Spleen (tissue), 7 donors: Measurements from ENCODE around the gene SLC47A2.

Experiments used
- CTCF ChIP-seq, 11 experiments: fragments of 200-600 bp in 7 of 11; fragments of 450-650 bp in 4 of 11; sonication (generic) in 4 of 11; IDR thresholded peaks in 8 of 11; conservative IDR thresholded peaks in 3 of 11; 1 replicate in 7 of 11; 2 replicates in 4 of 11; pipeline versions ENCODE4 v1.4.0 to v1.8.0; 2016 to 2021; ENCODE audit warnings: antibody characterized with exemption in 11 of 11, inconsistent platforms in 4 of 11, mild to moderate bottlenecking in 1 of 11
- POLR2A ChIP-seq, 3 donors: fragments of 450-650 bp; IDR thresholded peaks; one replicate each; pipeline ENCODE4 v1.5.1; 2017; ENCODE audit warnings: antibody characterized with exemption in 3 of 3, mild to moderate bottlenecking in 1 of 3
- POLR2AphosphoS5 ChIP-seq, 3 donors: sonication (generic); formaldehyde crosslinking; IDR thresholded peaks; one replicate each; pipeline ENCODE4 v1.5.1; 2017; ENCODE audit warnings: antibody characterized with exemption in 3 of 3
- donor health status: DM: no; HTN: no; CAD: no; lungs with moderate emphysema.
- donor health status: DM: no; HTN: no; CAD: no.
- donor health status: DM: no; HTN: no; CAD: no.

DNA sequence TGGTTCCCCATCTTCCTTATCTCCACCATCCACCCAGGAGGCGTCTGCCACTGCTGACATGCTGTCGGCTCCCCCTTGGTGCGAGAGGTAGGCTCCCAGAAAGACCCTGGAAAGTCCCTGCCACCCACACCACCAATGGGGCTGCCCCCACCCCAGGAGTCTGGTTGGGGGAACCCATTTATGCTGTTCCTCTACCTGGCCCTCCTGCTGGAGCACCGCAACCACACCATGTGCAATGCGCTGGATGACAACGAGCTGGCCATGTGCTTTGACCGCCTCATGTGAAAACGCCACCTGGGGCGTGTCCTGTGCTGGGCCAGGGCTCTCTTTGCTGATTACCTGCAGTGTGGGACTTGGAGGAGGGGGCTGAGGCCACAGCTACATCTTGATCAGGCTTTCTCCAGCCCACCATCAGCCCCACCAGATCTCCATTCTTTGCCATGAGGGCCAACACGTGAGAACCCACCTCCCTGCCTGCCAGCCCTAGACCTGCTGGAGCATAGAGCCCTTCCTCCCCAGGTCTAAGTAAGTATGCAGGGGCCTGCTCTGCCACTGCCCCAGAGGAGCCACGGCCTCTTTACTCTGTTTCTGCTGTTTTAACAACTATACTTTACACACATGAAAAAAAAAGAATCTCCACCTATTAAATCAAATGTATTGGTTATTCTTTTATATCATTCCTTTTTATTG is 39.6 kb upstream of the SLC47A2 start:
- TF ChIP-seq CTCF (IDR thresholded peaks at IDR 0.05 in 8 of 11, conservative IDR thresholded peaks at IDR 0.05 in 3 of 11) (no peak), POLR2A (IDR thresholded peaks at IDR 0.05) (no peak), POLR2AphosphoS5 (IDR thresholded peaks at IDR 0.05) (no peak)
